ENCODE results near the gene TSC22D1.

TSC22D1 gene

DNA sequence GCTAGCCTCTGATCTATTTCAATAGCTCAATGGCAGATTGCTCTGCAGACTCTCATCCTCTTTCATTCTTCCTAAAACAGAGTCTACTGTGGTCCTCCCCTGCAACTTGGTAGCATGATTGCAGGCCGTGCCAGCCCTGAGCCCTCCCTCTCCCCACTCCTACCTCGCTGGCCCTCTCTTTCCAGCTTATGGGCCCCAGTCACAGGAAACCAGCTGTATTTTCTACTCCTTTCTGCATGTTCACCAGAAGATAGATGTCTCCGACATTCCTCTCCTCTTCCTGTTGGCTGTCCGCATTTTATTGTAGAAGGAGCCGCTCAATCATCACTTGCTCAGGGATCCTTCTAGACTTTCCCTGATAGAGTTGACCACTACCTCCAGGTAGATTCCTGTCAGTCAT, 152.3 kb downstream of the TSC22D1 start:
- Histone ChIP-seq H3K4me3 (ENCODE audit: low read length, poor library complexity, severe bottlenecking) (no peak overlapping the region), H2AFZ (ENCODE audit: low read length) (no peak overlapping the region), H3K27me3 (ENCODE audit: insufficient read depth, low read length, poor library complexity, severe bottlenecking) (no peaks in the 10 kb centered on the region), H3K9me3 (ENCODE audit: insufficient read depth, low read depth, low read length) (no peaks in the 10 kb centered on the region), H3K36me3 (ENCODE audit: insufficient read depth, low read length) (no peaks in the 10 kb centered on the region), H3K9me2 (replicated peaks; ENCODE audit: low read depth, low read length) (no peaks in the 10 kb centered on the region), H4K20me1 (ENCODE audit: insufficient read depth, low read length, poor library complexity, severe bottlenecking) (no peaks in the 10 kb centered on the region), H3K4me1 (ENCODE audit: insufficient read depth, low read length, poor library complexity, severe bottlenecking) (peaks cover 11% of the 10 kb centered on the region), H3K79me2 (ENCODE audit: insufficient read depth, low read length) (no peaks in the 10 kb centered on the region), H3F3A (ENCODE audit: low read depth) (no peaks in the 10 kb centered on the region), H3K4me2 (ENCODE audit: low read depth, low read length, poor library complexity, severe bottlenecking) (no peak overlapping the region), H3K9ac (ENCODE audit: low read depth, low read length, poor library complexity, severe bottlenecking) (no peak overlapping the region)
- no peak for TF ChIP-seq EZH2phosphoT487 (IDR thresholded peaks at IDR 0.05; ENCODE audit: borderline replicate concordance)
- TF ChIP-seq CTCF (conservative IDR thresholded peaks at IDR 0.05; ENCODE audit: low read length): no peak

DNA sequence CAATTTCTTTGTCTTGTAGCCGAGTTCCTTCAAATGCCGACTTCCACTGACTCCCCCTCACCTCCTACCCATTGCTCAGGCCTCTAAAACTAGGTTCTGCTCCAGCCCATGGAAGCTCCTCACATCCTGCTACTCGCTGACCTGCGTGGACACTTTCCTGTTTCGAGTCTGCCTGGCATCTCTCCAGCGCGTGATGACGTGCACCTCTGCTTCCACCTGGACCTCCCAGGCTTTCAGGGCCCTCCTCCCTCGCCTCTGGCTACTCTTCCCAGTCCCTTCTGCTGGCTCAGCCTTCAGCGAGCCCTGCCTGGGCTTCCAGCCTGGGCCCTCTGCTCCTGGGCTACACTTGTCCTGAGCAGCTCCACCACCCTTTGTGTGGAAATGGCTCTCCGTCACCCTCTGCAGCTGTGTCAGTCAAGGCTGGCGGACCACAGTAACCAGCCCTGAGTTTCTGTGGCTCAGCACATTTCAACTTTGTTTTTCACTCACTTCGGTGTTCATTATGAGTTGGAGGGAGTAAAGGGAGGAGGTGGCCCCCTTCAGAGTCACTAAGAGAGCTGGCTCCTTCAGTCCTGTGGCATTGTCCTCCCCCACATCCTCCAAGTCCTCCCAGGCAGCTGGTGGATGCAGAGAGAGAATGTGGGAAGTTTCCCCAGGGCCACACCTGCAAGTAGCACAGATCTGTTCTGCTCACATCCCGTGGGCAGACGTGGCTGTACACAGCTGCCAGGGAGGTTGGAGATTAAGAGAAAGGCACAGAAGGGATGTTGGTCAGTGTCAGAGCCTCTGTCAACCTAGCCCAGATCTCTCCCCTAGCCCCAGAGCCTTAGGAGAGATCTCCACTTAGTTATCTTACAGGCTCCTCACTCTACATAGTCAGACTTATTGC, 153.1 kb downstream of the TSC22D1 start:
- no peaks in the 10 kb centered on the region for H3K36me3 ChIP-seq (ENCODE audit: insufficient read depth, low read length)
- no peak overlapping the region for H3K4me3 ChIP-seq (ENCODE audit: low read length, poor library complexity, severe bottlenecking)

DNA sequence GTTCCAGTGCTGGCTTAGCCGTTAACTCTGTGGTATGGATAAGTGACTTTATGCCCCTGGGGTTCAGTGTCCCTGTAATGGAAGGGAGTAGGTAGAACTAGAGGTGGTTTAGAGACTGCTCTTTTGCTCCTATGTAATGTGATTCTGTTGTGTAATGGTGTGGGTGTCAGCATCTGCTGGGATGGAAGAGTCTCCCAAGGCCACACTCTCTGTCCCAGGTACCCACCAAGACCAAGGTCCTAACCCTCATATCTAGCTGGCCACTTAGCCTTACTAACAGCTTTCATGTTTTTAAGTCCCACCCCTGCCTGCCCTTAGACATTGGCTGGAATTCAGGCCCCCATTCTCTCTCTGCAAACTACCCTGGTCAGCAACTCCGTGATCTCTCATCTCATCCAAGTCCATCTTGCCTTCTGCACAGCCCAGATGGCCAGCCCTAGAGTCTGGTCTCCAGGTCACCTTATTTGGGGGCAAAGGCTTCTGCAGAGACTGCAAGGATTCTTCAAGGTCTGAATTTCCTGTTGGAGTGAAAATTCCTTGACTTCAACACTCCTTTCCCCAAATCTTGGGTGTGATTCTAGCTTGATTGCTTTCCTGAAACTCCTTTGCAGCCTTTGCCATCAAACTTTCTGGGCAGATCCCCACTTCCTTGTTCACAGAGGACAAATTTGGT, 154.1 kb downstream of the TSC22D1 start:
- no peak overlapping the region for H3K9ac ChIP-seq (ENCODE audit: low read depth, low read length, poor library complexity, severe bottlenecking)
- H3K79me2 ChIP-seq (ENCODE audit: insufficient read depth, low read length): no peaks in the 10 kb centered on the region
- H3K4me3 ChIP-seq (ENCODE audit: low read length, poor library complexity, severe bottlenecking): no peak overlapping the region
- H4K20me1 ChIP-seq (ENCODE audit: insufficient read depth, low read length, poor library complexity, severe bottlenecking): no peaks in the 10 kb centered on the region
- H3K9me3 ChIP-seq (ENCODE audit: insufficient read depth, low read depth, low read length): no peaks in the 10 kb centered on the region
- no peak for TF ChIP-seq EZH2phosphoT487 (IDR thresholded peaks at IDR 0.05; ENCODE audit: borderline replicate concordance)
- no peaks in the 10 kb centered on the region for H3K36me3 ChIP-seq (ENCODE audit: insufficient read depth, low read length)
- no peak overlapping the region for H2AFZ ChIP-seq (ENCODE audit: low read length)
- no peaks in the 10 kb centered on the region for H3K9me2 ChIP-seq (replicated peaks; ENCODE audit: low read depth, low read length)
- no peaks in the 10 kb centered on the region for H3K27me3 ChIP-seq (ENCODE audit: insufficient read depth, low read length, poor library complexity, severe bottlenecking)
- no peak overlapping the region for H3K4me2 ChIP-seq (ENCODE audit: low read depth, low read length, poor library complexity, severe bottlenecking)
- peaks cover 11% of the 10 kb centered on the region for H3K4me1 ChIP-seq (ENCODE audit: insufficient read depth, low read length, poor library complexity, severe bottlenecking)
- no peaks in the 10 kb centered on the region for H3F3A ChIP-seq (ENCODE audit: low read depth)

More for the DNA sequence above, 153.1 kb downstream of the TSC22D1 start:
- no peaks in the 10 kb centered on the region for H3K79me2 ChIP-seq (ENCODE audit: insufficient read depth, low read length)
- no peaks in the 10 kb centered on the region for H3K27me3 ChIP-seq (ENCODE audit: insufficient read depth, low read length, poor library complexity, severe bottlenecking)
- no peak overlapping the region for H3K9ac ChIP-seq (ENCODE audit: low read depth, low read length, poor library complexity, severe bottlenecking)
- H3K9me3 ChIP-seq (ENCODE audit: insufficient read depth, low read depth, low read length): no peaks in the 10 kb centered on the region
- peaks cover 11% of the 10 kb centered on the region for H3K4me1 ChIP-seq (ENCODE audit: insufficient read depth, low read length, poor library complexity, severe bottlenecking)
- H2AFZ ChIP-seq (ENCODE audit: low read length): no peak overlapping the region
- no peaks in the 10 kb centered on the region for H3K9me2 ChIP-seq (replicated peaks; ENCODE audit: low read depth, low read length)
- H3K4me2 ChIP-seq (ENCODE audit: low read depth, low read length, poor library complexity, severe bottlenecking): no peak overlapping the region
- no peaks in the 10 kb centered on the region for H3F3A ChIP-seq (ENCODE audit: low read depth)
- H4K20me1 ChIP-seq (ENCODE audit: insufficient read depth, low read length, poor library complexity, severe bottlenecking): no peaks in the 10 kb centered on the region
- no peak for TF ChIP-seq CTCF (conservative IDR thresholded peaks at IDR 0.05; ENCODE audit: low read length)
- TF ChIP-seq EZH2phosphoT487 (IDR thresholded peaks at IDR 0.05; ENCODE audit: borderline replicate concordance): no peak
